ENCODE results near the gene IGF1R. TPM values are rescaled to one million over a fixed set of nuclear protein-coding genes. Genes with fewer than 3 reads are reported as not detected.

Gene IGF1R
- total RNA-seq, 6 donors from 2014 or later, result 31.0 to 142 (median 63.8) TPM

DNA sequence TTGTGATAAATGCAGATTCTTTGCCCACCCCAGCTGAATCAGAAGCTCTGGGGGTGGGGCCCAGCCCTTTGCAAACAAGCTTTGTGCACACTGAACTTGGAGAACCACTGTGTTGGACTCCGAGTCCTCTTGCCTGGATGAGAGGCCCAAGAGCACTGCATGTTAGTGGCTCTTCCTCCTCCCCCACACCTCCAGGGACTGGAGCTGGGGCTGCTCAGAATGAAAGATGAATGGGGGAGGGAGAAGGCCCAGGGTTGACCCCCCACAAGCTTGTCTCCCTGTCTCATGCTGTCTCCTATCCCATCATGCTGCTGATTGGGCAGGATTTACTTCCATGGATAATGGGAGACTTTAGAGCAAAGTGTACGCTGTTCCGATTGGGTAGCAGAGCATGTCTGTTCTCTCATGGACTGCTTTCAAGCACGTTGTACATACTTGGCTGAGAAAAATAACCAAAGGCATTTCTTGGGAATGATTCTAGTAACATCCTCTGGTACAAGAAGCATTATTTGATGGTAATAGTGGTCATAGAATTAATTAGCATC, 259.7 kb downstream of the IGF1R start:
- H3K36me3 ChIP-seq, result peaks cover 10 to 54% (median 18%) of the 10 kb centered on the region in 4 donors
- H3K9me3 ChIP-seq, result no peaks in the 10 kb centered on the region
- ATAC-seq (ENCODE audit: low FRiP score in 2 of 2) (no peak), DNase-seq (no peak)
- H3K27me3 ChIP-seq, result no peaks in the 10 kb centered on the region
- no peak overlapping the region for H3K4me3 ChIP-seq
- no peak overlapping the region for H3K27ac ChIP-seq
- WGBS, 2 donors, result 83 to 87% methylated on average over 3 to 4 of the region's 4 CpGs
- no peak for TF ChIP-seq POLR2AphosphoS5 (IDR thresholded peaks at IDR 0.05)
- no peak for TF ChIP-seq EP300 (IDR thresholded peaks at IDR 0.05)
- no peak for TF ChIP-seq CTCF (IDR thresholded peaks at IDR 0.05)
- no peak for TF ChIP-seq POLR2A (IDR thresholded peaks at IDR 0.05)
- H3K4me1 ChIP-seq, result peaks cover 17 to 30% (median 20%) of the 10 kb centered on the region in 4 donors

DNA sequence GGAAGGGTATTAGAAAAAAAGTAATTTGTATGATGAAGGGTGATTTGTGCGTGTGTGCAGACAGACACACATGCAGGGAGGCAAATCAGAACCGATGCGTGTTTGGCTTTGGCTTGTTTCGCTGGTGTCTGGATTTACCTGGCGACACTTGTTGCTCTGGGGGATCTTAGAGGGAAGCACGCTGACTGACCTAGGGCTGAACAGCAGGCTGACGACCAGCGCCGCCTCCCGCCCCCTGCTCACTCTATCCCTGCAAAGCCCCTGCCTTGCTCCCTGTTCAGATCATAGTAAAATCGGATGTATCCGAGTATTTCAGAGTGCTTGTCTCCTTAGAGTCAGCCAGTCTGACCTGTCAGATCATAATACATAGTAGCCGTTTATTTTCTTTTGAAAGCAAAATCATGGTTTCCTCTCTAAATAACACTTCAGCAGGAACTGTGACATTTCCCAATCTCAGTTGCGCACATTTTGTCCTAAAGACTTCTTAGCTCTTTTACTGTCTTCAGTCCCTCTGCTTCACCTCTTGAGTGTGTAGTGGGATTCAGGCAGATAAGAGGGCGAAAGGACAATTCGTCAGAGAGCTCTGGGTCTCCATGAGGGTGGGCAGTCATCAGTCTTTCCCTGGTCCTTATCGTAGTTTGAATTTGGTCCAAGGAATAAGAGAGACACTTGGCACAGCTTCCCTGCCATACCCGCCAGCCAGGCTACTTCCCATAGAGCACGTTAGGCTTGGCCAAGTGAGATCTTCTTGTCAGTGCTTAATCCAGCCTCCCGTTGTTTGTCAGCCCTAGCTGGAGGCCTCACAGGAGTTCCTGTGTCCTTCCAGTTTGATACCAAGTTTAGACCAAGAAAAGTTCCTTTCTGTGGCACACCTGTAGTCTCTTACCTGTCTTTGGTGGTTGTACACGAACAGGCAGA, 261.9 kb downstream of the IGF1R start:
- Histone ChIP-seq H3K4me3 (no peak overlapping the region), H3K27ac (no peak overlapping the region), H3K36me3 (peaks cover 16 to 69% (median 24%) of the 10 kb centered on the region in 4 donors), H3K27me3 (no peaks in the 10 kb centered on the region), H3K9me3 (no peaks in the 10 kb centered on the region), H3K4me1 (peaks cover 21 to 31% (median 27%) of the 10 kb centered on the region in 4 donors)
- peak in 1 of 2 donors; percentile 58 for DNase-seq
- no peak for TF ChIP-seq EP300 (IDR thresholded peaks at IDR 0.05)
- TF ChIP-seq POLR2A (IDR thresholded peaks at IDR 0.05), result no peak
- no peak for TF ChIP-seq POLR2AphosphoS5 (IDR thresholded peaks at IDR 0.05)
- TF ChIP-seq CTCF (IDR thresholded peaks at IDR 0.05), result no peak
- WGBS, 2 donors, result 86 to 87% methylated on average over 21 of the region's 21 CpGs
- ATAC-seq (ENCODE audit: low FRiP score in 2 of 2), result no peak

DNA sequence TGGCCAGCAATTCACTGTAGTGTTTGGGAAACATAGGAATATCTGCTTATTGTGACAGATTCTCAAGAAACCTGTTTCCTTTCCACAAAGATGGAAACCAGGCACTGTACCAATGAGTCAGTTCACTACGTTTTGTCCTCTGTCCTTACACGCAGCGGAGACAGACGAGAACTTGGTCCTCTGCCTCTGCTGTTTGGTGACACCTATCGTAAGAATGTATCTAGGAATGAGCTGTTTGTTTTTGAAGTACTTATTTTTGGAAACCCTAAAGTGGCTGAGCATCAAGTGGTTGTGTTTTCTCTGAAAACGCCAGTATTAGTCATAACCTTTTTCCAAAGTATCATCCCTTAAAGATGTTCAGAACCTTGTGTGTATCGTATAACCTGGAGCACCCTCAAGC, 266.3 kb downstream of the IGF1R start:
- 67 to 74% methylated on average over 7 of the region's 7 CpGs for WGBS, 2 donors
- peak overlapping the region in 1 of 4 donors; percentile 42 for H3K27ac ChIP-seq
- peaks cover 33 to 82% (median 40%) of the 10 kb centered on the region in 4 donors for H3K36me3 ChIP-seq

GRCh38 chr15:98916826-98917225, 268.5 kb downstream of the IGF1R start:
- TF ChIP-seq EP300 (IDR thresholded peaks at IDR 0.05), result no peak
- no peak for TF ChIP-seq CTCF (IDR thresholded peaks at IDR 0.05)
- no peak for TF ChIP-seq POLR2AphosphoS5 (IDR thresholded peaks at IDR 0.05)
- no peak for TF ChIP-seq POLR2A (IDR thresholded peaks at IDR 0.05)
- 94 to 96% methylated on average over 8 of the region's 8 CpGs for WGBS, 2 donors
- ATAC-seq (ENCODE audit: low FRiP score in 2 of 2), result no peak

More for the DNA sequence above, 266.3 kb downstream of the IGF1R start:
- no peaks in the 10 kb centered on the region for H3K27me3 ChIP-seq
- ATAC-seq (ENCODE audit: low FRiP score in 2 of 2) (no peak), DNase-seq (no peak)
- no peaks in the 10 kb centered on the region for H3K9me3 ChIP-seq
- no peak for TF ChIP-seq EP300 (IDR thresholded peaks at IDR 0.05)
- TF ChIP-seq CTCF (IDR thresholded peaks at IDR 0.05), result no peak
- TF ChIP-seq POLR2AphosphoS5 (IDR thresholded peaks at IDR 0.05), result peak in 1 of 2 donors; percentile 23
- peaks cover 8 to 17% (median 11%) of the 10 kb centered on the region in 4 donors for H3K4me1 ChIP-seq
- H3K4me3 ChIP-seq, result no peak overlapping the region

More at GRCh38 chr15:98916826-98917225, 268.5 kb downstream of the IGF1R start:
- H3K4me1 ChIP-seq, result peaks cover 8 to 17% (median 11%) of the 10 kb centered on the region in 4 donors
- no peaks in the 10 kb centered on the region for H3K27me3 ChIP-seq
- peaks cover 28 to 69% (median 34%) of the 10 kb centered on the region in 4 donors for H3K36me3 ChIP-seq
- H3K4me3 ChIP-seq, result no peak overlapping the region
- no peak for DNase-seq
- no peak overlapping the region for H3K27ac ChIP-seq
- no peaks in the 10 kb centered on the region for H3K9me3 ChIP-seq
